GM12891 (cell line): ENCODE data around the gene ABAT.

Experiments
- PAX5 ChIP-seq: IDR thresholded peaks from 2 replicates; pipeline ENCODE4 v1.6.1; 2011; ENCODE audit warnings: low read length, moderate library complexity, mild to moderate bottlenecking; ENCODE audit not compliant: insufficient read depth, severe bottlenecking
- POLR2A ChIP-seq: IDR thresholded peaks from 2 replicates; pipeline ENCODE4 v1.6.1; 2011; ENCODE audit warnings: low read depth, low read length, control low read depth
- POLR2AphosphoS5 ChIP-seq: IDR thresholded peaks from 2 replicates; pipeline ENCODE4 v1.6.1; 2011; ENCODE audit warnings: low read depth, low read length, control low read depth
- POU2F2 ChIP-seq: IDR thresholded peaks from 2 replicates; pipeline ENCODE4 v1.6.1; 2011; ENCODE audit warnings: low read depth, mild to moderate bottlenecking, control low read depth, low read length, moderate library complexity
- SPI1 ChIP-seq: IDR thresholded peaks from 2 replicates; pipeline ENCODE4 v1.6.1; 2011; ENCODE audit warnings: low read depth, low read length, control low read depth
- TAF1 ChIP-seq: IDR thresholded peaks from 2 replicates; pipeline ENCODE4 v1.6.1; 2011; ENCODE audit warnings: low read depth, low read length, control low read depth

GRCh38 chr16:8712589-8713361, 38.4 kb downstream of the ABAT start:
- TF ChIP-seq POLR2A (no peak), POLR2AphosphoS5 (no peak), TAF1 (no peak), SPI1 (no peak), PAX5 (no peak), POU2F2 (no peak)
